ENCODE data around the gene AKT2. TPM values are rescaled to one million over a fixed set of nuclear protein-coding genes. Genes with fewer than 3 reads are reported as not detected.

The AKT2 gene
- total RNA-seq, 3 donors from 2014 or later = 83.4 to 88.3 (median 84.9) TPM

GRCh38 chr19:40232949-40233810 lies 52.0 kb downstream of the AKT2 start:
- H3K27ac ChIP-seq = no peak overlapping the region
- intact Hi-C loops (cut with DNase I; ENCODE audit: low total_unique reads) = no loop called here

GRCh38 chr19:40232479-40232878 lies 52.7 kb downstream of the AKT2 start:
- no peak for DNase-seq (ENCODE audit: low spot score in 2 of 2)
- intact Hi-C loops (cut with DNase I; ENCODE audit: low total_unique reads) = no loop called here
- no peak overlapping the region for H3K27ac ChIP-seq
- no peak for TF ChIP-seq POLR2AphosphoS5 (IDR thresholded peaks at IDR 0.05)
- TF ChIP-seq POLR2A (IDR thresholded peaks at IDR 0.05) = no peak
- no peak for TF ChIP-seq CTCF (IDR thresholded peaks at IDR 0.05)
- no peaks in the 10 kb centered on the region for H3K27me3 ChIP-seq
- no peaks in the 10 kb centered on the region for H3K4me1 ChIP-seq
- no peaks in the 10 kb centered on the region for H3K36me3 ChIP-seq
- no peaks in the 10 kb centered on the region for H3K9me3 ChIP-seq
- H3K4me3 ChIP-seq = no peak overlapping the region

More at GRCh38 chr19:40232949-40233810, 52.0 kb downstream of the AKT2 start:
- no peaks in the 10 kb centered on the region for H3K27me3 ChIP-seq
- no peaks in the 10 kb centered on the region for H3K4me1 ChIP-seq
- no peak for TF ChIP-seq POLR2A (IDR thresholded peaks at IDR 0.05)
- H3K4me3 ChIP-seq = no peak overlapping the region
- no peaks in the 10 kb centered on the region for H3K36me3 ChIP-seq
- no peak for DNase-seq (ENCODE audit: low spot score in 2 of 2)
- no peaks in the 10 kb centered on the region for H3K9me3 ChIP-seq

GRCh38 chr19:40231544-40232424 lies 53.4 kb downstream of the AKT2 start:
- intact Hi-C loops (cut with DNase I; ENCODE audit: low total_unique reads) = no loop called here
- TF ChIP-seq CTCF (IDR thresholded peaks at IDR 0.05) (no peak), POLR2AphosphoS5 (IDR thresholded peaks at IDR 0.05) (no peak), POLR2A (IDR thresholded peaks at IDR 0.05) (no peak)
- DNase-seq (ENCODE audit: low spot score in 2 of 2) = no peak
- H3K9me3 ChIP-seq = no peaks in the 10 kb centered on the region
- no peaks in the 10 kb centered on the region for H3K36me3 ChIP-seq
- H3K4me1 ChIP-seq = no peaks in the 10 kb centered on the region
- H3K27me3 ChIP-seq = no peaks in the 10 kb centered on the region
- H3K4me3 ChIP-seq = no peak overlapping the region
- peak overlapping the region in 1 of 2 donors; percentile 68 for H3K27ac ChIP-seq

GRCh38 chr19:40231057-40231456 lies 54.1 kb downstream of the AKT2 start:
- peaks cover 0 to 6% of the 10 kb centered on the region in 2 donors for H3K27me3 ChIP-seq
- no peak for DNase-seq (ENCODE audit: low spot score in 2 of 2)
- peaks cover 0 to 6% of the 10 kb centered on the region in 2 donors for H3K4me1 ChIP-seq
- TF ChIP-seq POLR2A (IDR thresholded peaks at IDR 0.05) (no peak), CTCF (IDR thresholded peaks at IDR 0.05) (no peak), POLR2AphosphoS5 (IDR thresholded peaks at IDR 0.05) (no peak)
- no peak overlapping the region for H3K27ac ChIP-seq
- no peaks in the 10 kb centered on the region for H3K36me3 ChIP-seq
- intact Hi-C loops (cut with DNase I; ENCODE audit: low total_unique reads) = no loop called here
- no peak overlapping the region for H3K4me3 ChIP-seq
- H3K9me3 ChIP-seq = no peaks in the 10 kb centered on the region

- Histone ChIP-seq H3K4me1 (peaks cover 0 to 7% of the 10 kb centered on the region in 2 donors), H3K9me3 (no peaks in the 10 kb centered on the region), H3K4me3 (no peak overlapping the region), H3K27me3 (peaks cover 0 to 17% of the 10 kb centered on the region in 2 donors), H3K27ac (no peak overlapping the region), H3K36me3 (no peaks in the 10 kb centered on the region)
- intact Hi-C loops (cut with DNase I; ENCODE audit: low total_unique reads) = no loop called here
- TF ChIP-seq CTCF (IDR thresholded peaks at IDR 0.05) (no peak), POLR2A (IDR thresholded peaks at IDR 0.05) (no peak), POLR2AphosphoS5 (IDR thresholded peaks at IDR 0.05) (no peak)
- no peak for DNase-seq (ENCODE audit: low spot score in 2 of 2)
Measured at GRCh38 chr19:40229926-40230417, 55.2 kb downstream of the AKT2 start.

Data from breast epithelium (tissue), 4 donors.